C4-2B (cell line): ENCODE results near the gene NFAT5.
"Not testable (repeated sequence)": the region's sequence is repeated elsewhere in the genome, so short reads cannot be mapped to it uniquely, and the experiment has no call there.

Experiments
- ZFX ChIP-seq: fragments of 450-650 bp; IDR thresholded peaks from 2 replicates; pipeline ENCODE4 v1.6.1; 2017
- TF ChIP-seq, protein P1 (sequence below): fragments of 450-650 bp; conservative IDR thresholded peaks from 2 replicates; pipeline ENCODE4 v1.5.1; 2017; ENCODE audit warnings: mild to moderate bottlenecking

DNA sequence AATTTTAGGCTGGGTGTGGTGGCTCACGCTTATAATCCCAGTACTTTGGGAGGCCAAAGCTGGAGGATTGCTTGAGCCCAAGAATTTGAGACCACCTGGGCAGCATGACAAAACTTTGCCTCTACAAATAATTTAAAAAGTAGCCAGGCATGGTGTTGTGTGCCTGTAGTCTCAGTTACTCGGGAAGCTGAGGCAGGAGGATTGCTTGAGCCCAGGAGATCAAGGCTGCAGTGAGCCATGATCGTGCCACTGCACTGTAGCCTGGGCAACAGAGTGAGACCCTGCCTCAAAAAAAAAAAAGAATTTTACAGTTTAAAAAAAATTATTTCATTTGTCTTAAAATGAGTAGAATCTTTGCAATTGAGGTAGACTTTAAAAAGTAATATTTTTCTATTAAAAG, 78.2 kb downstream of the NFAT5 start:
- TF ChIP-seq, protein P1, sequence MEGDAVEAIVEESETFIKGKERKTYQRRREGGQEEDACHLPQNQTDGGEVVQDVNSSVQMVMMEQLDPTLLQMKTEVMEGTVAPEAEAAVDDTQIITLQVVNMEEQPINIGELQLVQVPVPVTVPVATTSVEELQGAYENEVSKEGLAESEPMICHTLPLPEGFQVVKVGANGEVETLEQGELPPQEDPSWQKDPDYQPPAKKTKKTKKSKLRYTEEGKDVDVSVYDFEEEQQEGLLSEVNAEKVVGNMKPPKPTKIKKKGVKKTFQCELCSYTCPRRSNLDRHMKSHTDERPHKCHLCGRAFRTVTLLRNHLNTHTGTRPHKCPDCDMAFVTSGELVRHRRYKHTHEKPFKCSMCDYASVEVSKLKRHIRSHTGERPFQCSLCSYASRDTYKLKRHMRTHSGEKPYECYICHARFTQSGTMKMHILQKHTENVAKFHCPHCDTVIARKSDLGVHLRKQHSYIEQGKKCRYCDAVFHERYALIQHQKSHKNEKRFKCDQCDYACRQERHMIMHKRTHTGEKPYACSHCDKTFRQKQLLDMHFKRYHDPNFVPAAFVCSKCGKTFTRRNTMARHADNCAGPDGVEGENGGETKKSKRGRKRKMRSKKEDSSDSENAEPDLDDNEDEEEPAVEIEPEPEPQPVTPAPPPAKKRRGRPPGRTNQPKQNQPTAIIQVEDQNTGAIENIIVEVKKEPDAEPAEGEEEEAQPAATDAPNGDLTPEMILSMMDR = not testable (repeated sequence)
- not testable (repeated sequence) for TF ChIP-seq ZFX
